GM21526 (cell line): ENCODE results near the gene BCL7B.
A peak's percentile ranks its signal among the peaks of the same experiment; 100 is the strongest.
"Not testable (repeated sequence)": the region's sequence is repeated elsewhere in the genome, so short reads cannot be mapped to it uniquely, and the experiment has no call there.

Experiments used
- ATAC-seq: cut with Tn5 transposase; IDR thresholded peaks from one replicate; pipeline ENCODE4 v1.9.1; 2021; ENCODE audit warnings: moderate library complexity; ENCODE audit not compliant: unreplicated experiment, low FRiP score

Gene BCL7B

DNA sequence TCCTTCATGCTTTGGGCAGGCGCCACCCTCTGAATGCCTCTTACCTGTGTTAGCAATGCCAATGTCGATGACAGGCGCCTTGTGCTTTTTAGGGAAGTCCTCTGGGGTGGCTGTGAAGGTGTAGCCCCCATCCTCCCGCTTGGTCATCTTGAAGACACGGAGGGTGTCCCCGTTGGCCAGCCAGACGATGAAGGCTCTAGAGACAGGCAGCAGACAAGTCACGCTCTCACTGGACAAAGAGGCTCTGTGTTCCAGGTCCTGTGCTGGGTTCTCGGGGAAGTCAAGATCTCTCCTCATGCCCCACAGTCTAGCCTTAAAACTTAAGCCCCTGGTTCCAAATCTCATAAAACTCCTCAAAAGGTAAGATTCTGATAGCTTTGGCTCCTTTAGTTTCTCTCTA, 15.8 kb upstream of the BCL7B start:
- no peak for ATAC-seq

DNA sequence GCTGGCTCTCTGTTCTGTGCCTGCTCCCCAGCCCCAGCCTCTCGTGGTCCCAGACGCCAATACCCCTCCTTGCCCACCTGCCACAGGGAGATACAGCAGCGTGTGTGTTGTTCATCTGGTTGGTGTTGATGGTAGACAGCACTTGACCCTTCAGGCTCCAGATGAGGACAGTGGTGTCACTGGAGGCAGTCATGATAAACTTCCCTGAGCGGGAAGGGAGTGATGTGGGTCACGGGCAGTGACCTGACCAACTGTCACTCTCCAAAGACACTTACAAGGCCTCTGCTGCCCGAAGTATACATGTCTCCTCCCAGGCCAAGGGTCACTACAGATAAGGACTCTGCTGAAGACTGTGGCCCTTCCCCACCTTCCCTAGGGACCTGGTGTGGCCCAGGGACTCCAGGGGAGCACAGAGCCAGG, 15.3 kb upstream of the BCL7B start:
- no peak for ATAC-seq

DNA sequence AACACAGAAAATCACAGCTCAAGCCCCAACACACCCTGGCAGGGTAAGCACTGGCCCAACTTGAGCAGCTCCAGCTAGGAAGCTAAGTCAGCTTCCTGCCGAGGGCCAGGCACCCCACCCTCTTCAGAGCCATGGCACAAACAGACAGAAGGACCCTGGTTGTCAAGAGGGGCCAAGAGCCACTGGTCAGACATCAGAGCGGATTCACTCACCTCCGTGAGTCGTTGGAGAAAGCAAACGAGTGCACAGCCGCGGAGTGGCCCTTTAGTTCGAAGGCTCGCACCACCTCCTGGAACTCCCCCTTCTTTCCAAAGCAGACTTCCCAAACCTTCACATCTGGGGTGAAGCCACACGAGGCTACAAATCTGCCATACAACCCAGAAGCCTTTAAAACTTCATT, 13.5 kb upstream of the BCL7B start:
- ATAC-seq = no peak

DNA sequence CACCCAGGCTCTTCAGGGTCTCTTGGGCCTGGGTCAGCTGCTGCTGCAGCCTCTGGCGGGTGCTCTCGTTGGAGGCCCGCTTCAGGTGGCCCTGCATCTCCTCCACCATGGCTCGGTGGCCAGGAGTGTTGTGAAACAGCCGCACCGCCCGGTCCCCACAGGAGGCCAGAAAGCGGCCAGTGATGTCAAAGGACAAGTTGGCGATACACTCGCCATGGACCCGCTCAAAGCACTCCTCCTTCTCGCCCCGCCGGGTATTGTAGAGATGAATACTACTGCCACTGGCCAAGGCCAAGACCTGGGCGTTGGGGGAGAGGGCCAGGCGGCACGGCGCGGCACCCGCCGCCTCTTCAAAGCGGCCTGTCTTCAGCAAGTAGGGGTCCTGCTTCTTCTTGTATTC, 13.0 kb upstream of the BCL7B start:
- no peak for ATAC-seq

DNA sequence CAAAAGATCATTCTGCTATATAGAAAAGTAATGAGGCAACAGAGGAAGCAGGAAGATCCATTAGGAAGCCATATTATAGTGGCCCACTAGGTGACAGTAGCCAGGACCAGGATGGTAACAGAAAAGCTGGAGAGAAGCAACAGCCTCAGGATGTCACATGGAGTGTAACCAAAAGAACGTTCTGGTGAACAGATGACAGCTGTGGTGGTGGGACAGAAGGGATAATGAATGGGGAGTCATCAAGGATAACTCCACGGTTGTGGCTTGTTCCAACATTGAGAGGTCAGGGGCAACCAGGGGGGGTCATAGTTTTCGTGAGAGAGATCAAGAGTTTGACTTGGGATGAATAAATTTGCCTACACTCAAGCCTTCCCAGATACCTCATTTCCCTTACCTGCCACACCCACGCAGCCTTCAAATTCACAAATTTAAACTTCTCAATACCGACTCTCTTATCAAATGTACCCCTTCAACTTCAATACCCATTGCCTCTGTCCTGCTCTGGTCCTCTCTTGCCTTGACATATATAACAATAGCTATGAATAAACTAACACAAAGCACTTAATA, 11.6 kb upstream of the BCL7B start:
- no peak for ATAC-seq

DNA sequence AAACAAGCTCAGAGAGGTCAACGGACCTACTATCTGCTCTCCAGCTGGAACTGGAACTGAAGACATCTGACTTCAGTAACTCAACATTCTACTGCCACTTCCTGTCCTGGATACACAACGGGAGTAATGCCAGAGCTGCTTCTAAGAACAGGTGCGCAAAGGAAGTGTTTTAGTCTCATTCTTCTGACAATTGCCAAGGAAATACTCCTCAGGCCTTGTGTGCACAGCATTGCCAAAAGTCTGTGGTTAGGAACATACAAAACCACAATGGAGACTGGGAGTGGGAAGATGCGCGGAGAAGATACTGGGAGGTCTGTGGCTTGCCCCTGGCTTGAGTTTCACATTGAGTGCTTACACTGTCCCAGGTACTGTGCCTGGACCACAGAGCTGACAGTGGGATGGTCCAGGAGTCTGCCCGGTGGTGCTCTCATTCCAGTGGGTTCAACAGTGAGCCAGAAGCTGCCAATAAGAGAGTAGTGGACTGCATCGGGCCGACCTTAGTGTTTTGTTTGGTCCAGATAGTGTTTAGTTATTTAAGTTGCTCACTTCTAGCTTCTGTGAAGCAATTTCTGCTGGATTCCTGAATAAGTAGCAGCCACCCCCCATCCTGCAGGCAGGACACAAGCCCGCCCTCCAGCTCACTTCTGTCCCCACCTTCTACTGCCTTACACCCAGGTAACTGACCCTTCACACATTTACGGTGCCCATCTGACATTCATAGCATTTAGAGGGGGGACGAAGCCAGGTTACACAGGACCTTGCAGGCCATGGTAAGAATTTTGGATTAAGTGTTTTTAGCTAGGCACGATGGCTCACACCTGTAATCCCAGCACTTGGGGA, 10.6 kb upstream of the BCL7B start:
- ATAC-seq = no peak

DNA sequence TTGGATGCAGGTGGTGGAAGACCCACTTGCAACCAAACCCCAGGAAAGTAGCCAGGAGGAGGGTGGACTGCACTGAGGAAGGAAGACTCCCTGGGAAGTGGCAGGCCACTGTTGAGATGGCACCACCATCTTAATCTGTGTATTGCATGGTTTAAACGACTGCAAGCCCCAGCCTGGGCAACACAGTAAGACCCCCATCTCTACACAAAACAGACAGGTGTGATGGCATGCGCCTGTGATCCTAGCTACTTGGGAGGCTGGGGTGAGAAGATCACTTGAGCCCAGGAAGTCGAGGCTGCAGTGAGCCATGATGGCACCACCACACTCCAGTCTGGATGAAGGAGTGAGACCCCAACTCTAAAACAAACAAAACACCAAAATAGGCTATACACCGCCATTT, 9.7 kb upstream of the BCL7B start:
- ATAC-seq = no peak

DNA sequence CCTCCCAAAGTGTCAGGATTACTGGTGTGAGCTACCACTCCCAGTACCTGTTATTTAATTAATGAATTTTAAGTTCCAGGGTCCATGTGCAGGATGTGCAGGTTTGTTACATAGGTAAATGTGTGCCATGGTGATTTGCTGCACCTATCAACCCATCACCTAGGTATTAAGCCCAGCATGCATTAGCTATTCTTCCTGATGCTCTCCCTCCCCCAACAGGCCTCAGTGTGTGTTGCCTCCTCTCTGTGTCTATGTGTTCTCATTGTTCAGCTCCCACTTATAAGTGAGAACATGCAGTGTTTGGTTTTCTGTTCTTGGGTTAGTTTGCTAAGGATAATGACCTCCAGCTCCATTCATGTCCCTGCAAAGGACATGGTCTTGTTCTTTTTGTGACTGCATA, 8.9 kb upstream of the BCL7B start:
- ATAC-seq = not testable (repeated sequence)

DNA sequence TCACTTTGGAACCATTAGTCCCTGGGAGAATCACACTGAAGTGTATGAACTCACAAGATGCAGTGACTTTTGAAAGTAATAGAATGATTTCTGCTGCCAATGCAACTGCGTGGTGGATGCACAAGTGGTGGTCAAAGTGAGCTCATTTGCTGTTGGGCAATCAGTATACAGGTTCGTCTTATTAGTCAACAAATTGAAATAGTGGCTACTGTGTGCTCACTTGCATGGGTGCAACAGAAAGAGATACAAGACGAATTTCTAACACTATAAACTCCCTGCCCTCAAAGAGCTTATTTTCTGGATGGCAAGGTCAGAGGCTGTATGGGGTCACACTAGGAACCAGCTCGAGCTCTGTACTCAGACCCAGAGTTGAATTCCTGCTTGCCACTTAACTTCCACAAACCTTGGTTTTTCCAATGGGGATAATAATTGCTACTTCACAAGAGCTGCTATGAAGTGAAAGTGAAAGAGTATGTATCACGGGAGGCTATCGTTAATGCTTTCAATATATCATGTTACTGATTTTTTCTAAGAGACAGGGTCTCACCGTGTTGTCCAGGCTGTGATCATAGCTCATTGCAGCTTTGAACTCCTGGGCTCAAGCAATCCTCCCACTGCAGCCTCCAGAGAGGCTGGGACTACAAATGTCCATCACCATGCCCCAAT, 8.3 kb upstream of the BCL7B start:
- ATAC-seq = no peak

DNA sequence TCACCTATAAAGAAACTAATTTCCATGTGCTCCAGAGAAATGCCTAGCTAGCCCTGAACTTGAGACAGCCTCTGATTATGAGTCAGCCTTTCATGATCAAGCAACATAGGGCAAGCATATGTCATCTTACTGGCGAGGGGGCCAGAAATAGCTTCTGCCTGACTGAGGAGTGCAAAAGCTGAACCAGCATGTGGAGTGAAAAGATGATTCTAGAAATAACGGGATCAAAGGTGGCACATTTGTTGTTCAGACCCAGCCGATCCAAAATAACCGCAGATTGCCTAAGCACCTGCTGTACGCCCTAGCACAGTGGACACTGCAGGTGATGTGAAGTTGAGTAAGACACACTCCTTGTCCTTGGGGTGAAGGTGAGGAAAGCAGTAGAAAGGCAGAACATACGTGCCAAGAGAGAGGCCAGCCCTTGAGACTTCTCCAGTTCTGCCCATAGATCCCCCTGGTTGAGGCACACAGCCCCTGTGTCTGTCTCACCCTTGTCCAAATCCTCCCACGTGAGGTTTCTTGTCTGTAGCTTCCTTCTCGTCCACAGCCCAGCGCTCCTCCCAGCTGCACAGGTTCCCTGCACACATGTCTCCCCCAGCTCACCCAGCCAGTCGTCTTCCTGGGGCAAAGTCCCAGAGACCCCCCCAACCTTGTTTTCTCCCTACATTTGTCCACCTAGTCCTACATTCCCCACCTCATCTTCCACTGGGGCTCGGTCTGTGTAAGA, 2.8 kb upstream of the BCL7B start:
- ATAC-seq = no peak

DNA sequence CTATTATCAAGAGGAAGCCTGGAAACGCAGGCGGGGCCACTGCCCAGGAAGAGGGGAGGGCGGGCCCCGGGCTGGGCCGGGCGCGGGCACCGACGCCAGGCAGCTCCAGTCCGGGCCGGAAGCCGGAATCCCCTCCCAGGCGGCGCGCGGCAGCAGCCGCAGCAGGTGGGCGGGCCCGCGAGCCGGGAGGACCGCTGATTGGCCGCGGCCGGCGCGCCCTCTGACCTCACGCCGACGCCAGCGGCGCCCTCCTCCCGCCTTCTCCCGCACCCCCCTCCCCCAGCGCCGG, 438 bp downstream of the BCL7B start:
- peak; percentile 87 for ATAC-seq

DNA sequence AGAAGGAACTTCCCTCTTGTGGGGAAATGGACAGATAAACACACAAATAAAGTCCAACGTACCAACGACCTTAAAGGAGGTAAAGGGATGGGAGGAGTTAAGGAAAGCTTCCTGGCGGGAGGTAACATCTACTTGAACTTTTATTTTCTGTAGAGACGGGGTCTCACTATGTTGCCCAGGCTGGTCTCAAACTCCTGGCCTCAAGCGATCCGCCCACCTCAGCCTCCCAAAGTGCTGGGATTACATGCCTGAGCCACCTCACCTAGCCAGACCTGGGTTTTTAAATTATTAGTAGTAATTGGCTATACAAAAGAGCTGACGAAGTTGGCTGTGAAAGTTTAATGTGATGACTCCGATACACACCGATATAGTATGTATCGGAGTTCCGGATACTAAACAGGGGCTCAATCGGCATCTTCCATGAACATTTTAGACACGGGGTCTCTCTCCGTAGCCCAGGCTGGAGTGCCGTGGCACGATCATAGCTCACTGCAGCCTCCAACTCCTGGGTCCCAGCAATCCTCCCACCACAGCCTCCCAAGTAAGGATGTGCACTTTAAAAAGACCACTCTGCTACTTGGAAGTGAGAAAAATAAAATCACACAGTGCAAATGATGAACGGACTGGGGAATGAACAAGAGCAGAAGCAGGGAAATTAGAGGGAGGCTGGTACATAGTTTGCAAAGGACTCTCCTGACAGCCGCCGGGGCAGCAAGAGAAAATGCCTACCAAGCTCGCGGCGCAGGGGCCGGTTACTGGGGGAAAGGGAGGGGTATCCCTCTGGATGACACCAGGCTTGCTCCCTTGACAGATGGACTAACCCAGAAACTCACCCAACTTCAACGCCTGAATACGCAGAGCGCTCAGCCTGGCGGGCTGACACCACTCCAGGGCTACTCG, 1.0 kb downstream of the BCL7B start:
- no peak for ATAC-seq

DNA sequence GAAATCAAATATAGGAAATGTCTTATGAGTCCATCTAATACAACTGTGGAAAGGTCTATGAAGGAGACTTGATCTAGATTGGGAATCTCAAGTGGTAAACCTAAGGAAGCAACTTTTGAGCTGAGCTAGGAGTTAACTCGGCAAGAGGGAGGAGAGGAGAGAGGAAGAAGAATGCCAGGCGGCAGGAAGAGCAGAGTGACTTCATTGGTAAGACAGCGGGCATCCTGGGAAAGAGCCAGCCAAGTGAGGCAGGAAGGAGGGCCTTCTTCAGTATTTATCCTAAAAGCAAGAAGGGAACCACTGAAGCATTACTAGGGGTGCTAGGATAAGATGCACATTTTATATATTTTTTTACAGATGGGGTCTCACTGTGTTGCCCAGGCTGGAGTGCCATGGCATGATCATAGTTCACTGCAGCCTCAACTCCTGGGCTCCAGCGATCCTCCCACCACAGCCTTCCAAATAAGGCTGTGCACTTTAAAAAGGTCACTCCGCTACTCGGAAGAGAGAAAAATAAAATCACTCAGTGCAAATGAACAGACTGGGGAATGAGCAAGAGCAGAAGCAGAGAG, 2.0 kb downstream of the BCL7B start:
- no peak for ATAC-seq

DNA sequence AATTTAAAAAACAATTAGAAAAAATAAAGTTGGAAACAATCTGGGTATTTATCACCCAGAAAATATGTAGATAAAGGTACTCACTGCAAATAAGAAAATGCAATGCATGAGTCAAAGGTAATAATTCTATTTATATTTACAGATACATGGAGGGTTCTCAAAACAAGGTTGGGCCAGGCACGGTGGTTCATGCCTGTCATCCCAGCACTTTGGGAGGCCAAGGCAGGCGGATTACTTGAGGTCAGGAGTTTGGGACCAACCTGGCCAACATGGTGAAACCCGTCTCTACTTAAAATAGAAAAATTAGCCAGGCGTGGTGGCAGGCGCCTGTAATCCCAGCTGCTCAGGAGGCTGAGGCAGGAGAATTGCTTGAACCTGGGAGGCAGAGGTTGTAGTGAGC, 7.4 kb downstream of the BCL7B start:
- not testable (repeated sequence) for ATAC-seq

DNA sequence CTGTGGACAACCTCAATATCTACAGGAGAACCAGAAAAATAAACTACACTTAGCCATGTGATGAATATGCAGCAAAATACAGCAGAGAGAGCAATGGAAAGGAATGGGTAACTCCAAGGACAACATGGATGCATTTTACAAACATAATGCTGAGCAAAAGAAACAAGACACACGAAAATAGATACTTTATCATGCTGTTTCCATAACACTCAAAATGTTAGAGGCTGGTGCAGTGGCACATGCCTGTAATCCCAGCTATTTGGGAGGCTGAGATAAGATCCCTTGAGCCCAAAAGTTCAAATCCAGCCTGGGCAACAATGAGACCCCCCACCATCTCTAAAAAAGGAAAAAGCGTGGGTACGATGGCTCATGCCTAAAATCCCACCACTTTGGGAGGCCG, 8.3 kb downstream of the BCL7B start:
- no peak for ATAC-seq

DNA sequence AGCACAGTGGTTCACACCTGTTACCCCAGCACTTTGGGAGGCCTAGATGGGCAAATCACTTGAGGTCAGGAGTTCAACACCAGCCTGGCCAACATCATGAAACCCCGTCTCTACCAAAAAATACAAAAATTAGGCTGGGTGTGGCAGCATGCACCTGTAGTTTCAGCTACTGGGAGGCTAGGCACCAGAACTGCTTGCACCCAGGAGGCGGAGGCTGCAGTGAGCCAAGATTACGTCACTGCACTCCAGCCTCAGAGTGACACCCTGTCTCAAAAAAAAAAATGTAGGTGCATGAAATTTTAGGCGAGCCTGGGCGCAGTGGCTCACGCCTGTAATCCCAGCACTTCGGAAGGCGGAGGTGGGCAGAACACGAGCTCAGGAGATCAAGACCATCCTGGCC, 9.6 kb downstream of the BCL7B start:
- ATAC-seq = no peak

DNA sequence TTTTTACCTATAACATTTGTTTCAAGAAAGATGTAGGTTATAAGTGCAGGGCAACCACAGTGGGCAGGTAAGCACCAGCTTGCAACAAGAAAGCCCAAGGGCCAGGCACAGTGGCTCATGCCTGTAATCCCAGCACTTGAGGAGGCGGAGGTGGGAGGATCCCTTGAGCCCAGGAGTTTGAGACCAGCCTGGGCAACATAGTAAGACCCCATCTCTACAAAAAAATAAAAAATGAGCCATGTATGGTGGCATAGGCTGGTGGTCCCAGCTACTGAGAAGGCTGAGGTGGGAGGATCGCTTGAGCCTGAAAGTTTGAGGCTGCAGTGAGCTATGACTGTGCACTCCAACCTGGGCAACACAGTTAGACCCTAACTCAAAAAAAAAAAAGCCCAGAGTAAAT, 12.8 kb downstream of the BCL7B start:
- ATAC-seq = no peak

DNA sequence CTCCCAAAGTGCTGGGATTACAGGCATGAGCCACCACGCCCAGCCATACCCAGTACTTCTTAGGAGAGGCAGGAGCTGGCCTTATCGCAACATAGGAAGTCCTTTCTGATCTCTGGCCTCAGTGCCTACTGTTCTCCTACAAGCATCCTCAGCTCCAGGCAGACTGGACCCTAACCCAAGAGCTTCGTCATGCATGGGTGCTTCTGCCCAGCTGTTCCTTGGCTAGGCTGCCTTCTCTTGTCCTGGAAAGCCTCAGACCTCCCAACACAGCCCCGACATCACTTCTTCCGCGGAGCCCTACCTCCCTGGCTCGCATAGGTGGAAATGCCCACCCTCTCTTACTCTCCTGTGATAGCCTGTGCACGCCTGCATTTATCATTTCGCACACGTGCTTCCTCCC, 15.8 kb downstream of the BCL7B start:
- ATAC-seq = no peak

DNA sequence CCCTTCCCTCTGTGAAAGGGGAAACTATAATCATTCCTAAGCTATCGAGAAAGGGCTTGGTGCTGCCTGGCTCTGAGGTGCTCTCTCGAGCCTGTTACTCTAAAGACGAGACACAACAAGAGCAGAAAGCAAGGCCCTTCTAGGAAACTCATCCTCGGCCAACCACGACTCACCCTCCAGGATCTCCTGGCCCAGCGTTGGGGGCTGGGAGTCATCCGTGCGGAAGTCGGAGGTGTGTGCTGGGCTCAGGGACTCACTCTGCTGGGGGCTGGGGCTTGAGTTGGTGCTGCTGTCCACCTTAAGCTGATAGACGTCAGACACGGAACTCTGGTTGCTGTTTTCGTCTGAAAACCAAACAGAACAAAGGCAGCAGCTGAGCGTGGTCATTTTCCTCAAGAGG, 17.8 kb downstream of the BCL7B start:
- no peak for ATAC-seq

DNA sequence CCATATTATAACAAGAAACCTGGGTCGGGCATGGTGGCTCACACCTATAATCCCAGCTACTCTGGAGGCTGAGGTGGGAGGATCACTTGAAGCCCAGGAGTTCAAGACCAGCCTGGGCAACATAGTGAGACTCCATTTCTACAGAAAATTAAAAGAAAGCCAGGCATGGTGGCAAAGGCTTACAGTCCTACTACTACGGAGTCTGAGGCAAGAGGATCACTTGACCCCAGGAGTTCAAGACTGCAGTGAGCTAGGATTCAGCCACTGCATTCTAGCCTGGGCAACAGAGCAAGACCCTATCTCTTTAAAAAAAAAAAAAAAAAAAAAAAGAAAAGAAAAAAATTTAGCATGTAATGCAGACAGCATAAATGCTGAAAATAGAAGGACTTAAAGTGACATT, 19.0 kb downstream of the BCL7B start:
- not testable (repeated sequence) for ATAC-seq
